GM18502 (cell line): ENCODE data around the gene PTTG2.
"Not testable (repeated sequence)": the region's sequence is repeated elsewhere in the genome, so short reads cannot be mapped to it uniquely, and the experiment has no call there.

Experiments
- ATAC-seq: cut with Tn5 transposase; IDR thresholded peaks from one replicate; pipeline ENCODE4 v1.9.1; 2021; ENCODE audit warnings: mild to moderate bottlenecking; ENCODE audit not compliant: unreplicated experiment, poor library complexity

PTTG2 gene

GRCh38 chr4:37960098-37960497, at the start of gene PTTG2:
TSS of gene PTTG2 (plus strand) at chr4:37960398. CDS start at chr4:37960435, 37 bp downstream.
- ATAC-seq = no peak

- no peak for ATAC-seq
These were observed 45.7 kb upstream of the PTTG2 start for GRCh38 chr4:37914539-37914938.

- no peak for ATAC-seq
These were observed 42.8 kb upstream of the PTTG2 start for GRCh38 chr4:37917388-37917787.

- ATAC-seq = no peak
These were observed 41.5 kb upstream of the PTTG2 start for GRCh38 chr4:37918653-37919052.

DNA sequence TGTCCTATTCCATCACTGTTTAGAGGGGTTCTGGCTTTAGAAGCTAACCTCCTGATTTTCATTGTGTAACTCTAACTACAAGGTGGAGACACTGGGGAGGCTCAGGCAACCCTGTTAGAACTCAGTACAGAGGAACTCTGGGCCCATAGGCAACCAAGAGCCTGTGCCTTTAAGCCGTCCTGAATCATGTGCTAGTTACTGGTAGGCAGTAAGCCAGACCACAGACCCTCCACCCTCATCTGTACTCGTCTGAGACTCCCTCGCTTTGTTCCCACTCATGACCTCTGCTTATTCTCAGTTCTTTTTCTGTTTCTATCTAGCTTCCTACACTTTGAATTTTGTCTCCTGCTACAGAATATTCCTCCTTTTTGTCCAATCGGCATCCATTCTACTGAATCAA, 37.9 kb upstream of the PTTG2 start:
- ATAC-seq = no peak

DNA sequence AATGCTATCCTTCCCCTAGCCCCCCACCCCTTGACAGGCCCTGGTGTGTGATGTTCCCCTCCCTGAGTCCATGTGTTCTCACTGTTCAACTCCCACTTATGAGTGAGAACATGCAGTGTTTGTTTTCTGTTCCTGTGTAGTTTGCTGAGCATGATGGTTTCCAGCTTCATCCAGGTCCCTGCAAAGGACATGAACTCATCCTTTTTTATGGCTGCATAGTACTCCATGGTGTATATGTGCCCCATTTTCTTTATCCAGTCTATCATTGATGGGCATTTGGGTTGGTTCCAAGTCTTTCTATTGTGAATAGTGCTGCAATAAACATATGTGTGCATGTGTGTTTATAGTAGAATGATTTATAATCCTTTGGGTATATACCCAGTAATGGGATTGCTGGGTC, 37.1 kb upstream of the PTTG2 start:
- not testable (repeated sequence) for ATAC-seq

DNA sequence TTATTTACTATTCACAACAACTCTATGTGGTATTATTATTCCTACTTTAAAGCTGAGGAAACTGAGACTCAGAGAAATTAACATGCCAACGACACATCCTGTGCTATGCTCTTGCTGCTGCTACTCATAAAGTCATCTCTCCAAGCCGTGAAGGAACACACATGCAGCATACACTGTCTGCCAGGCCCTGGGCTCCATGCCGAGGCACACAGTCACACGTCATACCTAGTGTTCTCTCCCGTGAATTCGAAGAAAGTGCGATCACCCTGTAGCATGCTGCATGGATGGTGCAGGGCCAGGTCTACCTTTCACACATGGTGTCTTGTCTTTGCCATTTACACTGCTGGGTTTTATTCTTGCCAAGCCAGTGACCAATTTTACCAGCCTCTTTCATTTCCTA, 35.3 kb upstream of the PTTG2 start:
- ATAC-seq = no peak

- no peak for ATAC-seq
These were observed 32.8 kb upstream of the PTTG2 start for GRCh38 chr4:37927434-37927833.

DNA sequence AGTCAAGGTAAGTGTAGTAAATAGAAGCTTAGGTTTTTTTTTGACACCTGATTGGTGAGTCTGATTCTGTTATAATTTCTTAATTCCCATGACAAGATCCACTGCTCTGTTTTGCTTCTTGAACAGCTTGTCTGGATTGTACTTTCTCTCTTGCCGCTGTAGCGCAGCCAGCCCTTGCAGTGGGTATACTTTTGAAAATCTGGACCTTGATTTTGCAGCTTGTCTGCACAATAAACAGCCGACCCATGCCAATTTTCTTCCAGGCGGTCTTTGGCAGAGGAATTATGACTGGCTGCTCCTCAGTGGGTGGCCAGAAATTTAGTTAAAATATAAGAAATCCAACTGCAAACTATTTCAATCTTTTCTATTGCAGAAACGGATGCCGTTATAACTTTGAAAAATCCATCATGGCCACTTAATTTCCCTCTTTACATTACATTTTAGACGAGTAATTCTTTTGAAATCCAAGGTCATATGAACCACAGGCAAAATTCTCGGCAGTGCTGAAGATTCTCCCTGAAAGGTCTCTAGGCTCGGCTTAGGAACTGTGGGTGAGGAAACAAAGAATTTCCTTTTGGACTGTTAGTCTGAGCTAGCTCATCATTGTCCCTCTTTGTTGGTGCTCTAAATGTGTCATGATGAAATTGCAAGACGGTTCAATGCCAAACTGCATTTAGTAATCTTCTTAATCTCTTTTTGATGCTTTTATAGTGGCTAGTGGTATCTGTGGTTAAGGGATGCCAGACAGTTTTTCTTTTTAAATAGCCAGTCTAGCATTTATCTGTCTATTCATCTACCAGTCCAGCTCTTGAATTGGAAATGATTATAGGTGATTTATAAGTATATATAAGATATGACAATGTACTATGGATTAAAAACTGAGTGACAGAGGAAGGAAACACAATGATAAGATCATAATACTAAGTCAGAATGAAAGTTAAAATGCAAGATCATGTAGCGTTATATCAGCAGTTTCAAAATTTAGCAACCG, 31.5 kb upstream of the PTTG2 start:
- no peak for ATAC-seq

DNA sequence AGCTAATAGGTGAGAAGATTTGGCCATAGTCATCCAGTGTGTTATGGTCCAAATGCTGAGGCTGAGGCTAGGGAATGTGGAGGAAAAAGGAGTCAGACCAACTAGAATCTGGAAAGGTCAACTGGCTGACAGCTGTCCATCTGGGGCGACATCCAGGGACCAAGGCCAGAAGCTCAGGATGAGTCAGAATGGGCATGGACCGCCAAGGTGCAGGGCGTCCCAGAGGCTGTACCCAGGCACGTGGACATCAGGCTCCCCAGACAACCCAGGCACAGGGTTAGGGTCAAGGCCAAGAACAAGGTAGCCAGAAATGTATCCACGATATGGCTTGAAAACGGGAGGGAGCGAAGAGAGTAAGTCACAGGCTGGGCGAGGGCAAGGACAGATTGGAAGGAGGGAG, 26.1 kb upstream of the PTTG2 start:
- ATAC-seq = no peak

DNA sequence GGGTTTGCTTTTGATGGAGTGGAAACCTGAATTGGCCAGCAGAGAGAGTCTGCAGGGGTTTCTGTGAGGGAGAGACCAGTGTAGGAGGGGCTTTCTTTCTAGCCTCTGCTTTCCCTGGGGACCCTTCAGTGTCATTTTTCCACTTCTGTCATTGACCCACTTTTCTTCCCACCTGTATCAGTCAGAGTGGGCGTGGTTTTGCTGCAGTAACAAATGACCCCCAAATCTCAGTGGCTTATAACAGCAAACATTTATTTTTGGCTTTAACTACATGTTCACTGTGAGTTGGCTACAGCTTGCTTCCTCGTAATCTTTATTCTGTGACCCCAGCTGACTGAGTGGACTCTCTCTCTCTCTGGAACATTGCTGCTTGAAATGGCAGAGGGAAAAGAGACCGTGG, 25.6 kb upstream of the PTTG2 start:
- ATAC-seq = no peak

DNA sequence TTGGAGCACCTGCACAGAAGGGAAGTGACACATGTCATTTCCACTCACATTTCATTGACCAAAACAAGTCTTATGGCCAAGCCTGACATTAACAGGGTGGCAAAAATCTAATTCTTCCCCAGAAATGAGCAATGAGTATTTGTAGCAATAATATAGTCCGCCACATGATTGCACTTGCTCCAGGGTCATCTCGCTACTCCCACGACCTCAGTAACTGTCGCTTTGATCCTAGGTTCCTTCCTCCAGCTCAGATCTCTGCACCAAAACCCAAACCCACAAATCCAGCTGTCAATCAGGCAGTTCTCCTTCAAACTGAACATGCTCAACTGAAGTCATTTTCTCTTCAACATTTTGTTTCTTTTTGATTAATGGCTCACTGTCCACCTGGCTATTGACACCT, 25.2 kb upstream of the PTTG2 start:
- ATAC-seq = no peak

GRCh38 chr4:37936889-37937498, 23.2 kb upstream of the PTTG2 start:
- ATAC-seq = no peak

GRCh38 chr4:37938208-37938607, 22.0 kb upstream of the PTTG2 start:
- no peak for ATAC-seq

GRCh38 chr4:37946503-37947179, 13.6 kb upstream of the PTTG2 start:
- no peak for ATAC-seq

- no peak for ATAC-seq
These were observed 11.7 kb upstream of the PTTG2 start for GRCh38 chr4:37948542-37948941.

DNA sequence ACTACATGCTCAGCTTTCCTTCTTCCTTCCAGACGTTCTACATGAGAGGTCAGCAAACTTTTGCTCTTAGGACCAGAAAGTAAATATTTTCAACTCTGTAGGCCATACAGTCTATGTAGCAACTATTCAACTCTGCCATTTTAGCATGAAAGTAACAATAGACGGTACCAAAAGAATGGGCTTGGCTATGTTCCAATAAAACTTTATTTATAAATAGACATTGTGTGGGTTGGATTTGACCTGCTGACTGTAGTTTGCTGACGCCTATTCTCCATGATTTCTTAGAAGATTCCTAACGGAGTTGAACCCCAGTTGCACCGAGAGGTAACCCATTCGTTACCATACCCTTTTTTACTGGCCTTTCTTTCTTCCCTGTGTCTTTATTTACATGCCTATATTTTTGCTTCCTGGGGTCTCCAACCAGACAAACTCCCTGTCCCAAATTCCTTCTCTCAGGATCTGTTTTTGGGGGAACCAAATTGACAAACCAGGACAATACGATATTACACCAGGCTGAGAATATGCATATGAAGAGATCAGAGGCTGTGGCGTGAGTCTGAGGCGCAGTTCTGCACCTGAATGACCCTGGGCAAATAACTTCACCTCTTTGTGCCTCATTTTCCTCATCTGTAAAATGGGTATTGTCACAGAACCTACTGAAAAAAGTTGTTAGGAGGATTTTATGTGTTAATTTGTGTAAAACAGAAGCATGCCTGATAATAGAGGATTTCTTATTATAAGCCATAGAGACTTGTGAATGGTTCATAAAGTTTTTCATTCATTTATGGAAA, 10.4 kb upstream of the PTTG2 start:
- no peak for ATAC-seq

- no peak for ATAC-seq
These were observed 8.5 kb upstream of the PTTG2 start for GRCh38 chr4:37951461-37952352.

GRCh38 chr4:37953156-37953555, 7.0 kb upstream of the PTTG2 start:
- no peak for ATAC-seq
